ENCODE results near the gene TNFRSF11A.

Gene TNFRSF11A

DNA sequence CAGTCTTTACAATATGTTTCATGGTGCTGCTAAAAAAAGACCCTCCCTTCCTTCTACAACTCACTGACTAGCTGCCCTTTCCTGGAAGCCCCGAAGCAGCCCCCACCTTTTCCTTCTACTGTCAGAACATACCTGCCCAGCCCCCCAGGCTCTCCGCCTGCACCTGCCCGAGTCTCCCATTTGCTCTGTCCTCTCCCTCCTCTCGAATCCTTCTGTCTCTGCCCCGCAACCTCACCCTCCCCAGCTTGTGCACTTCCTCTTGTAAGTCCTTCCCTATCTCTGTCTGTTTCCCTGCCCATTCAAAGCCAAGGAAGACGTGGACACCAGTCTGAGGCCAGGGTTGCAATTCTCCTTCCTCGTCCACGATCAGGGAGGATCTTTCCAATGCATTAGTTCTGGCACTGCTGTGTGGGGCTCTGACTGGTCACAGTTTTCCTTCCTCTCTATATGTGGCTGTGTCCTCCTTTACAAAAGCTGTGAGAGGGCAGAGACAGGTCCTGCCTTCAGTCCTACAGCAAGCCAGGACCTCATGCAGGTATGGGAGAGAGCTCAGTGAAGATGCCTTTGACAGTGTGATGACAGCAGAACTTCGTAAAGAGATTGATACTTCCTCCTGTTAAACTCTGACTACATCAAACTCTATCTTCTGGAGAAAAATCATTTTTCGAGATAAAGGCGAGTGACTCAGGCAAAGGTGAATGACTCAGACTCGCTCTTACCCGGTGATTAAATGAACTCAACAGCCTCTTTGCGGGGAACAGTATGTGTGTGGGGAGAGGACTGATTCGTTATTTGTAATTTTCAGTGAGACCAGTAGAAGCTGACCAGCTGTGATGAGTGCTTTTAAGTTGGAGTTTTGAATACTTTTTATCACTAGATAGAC, 14.2 kb downstream of the TNFRSF11A start:
- CTCF ChIA-PET, result interaction anchor here (0.5 to 1.4 kb wide), 2 partner anchors 9 to 1001 kb away, joined by 4 to 7 read pairs; no protein-coding TSS in a partner anchor
- DNase-seq (ENCODE audit: low spot score), result peak; percentile 76
- H3K27ac ChIP-seq, result peak overlapping the region; percentile 39; the same call in 1 of the 2 replicates
- TF ChIP-seq, protein P1, sequence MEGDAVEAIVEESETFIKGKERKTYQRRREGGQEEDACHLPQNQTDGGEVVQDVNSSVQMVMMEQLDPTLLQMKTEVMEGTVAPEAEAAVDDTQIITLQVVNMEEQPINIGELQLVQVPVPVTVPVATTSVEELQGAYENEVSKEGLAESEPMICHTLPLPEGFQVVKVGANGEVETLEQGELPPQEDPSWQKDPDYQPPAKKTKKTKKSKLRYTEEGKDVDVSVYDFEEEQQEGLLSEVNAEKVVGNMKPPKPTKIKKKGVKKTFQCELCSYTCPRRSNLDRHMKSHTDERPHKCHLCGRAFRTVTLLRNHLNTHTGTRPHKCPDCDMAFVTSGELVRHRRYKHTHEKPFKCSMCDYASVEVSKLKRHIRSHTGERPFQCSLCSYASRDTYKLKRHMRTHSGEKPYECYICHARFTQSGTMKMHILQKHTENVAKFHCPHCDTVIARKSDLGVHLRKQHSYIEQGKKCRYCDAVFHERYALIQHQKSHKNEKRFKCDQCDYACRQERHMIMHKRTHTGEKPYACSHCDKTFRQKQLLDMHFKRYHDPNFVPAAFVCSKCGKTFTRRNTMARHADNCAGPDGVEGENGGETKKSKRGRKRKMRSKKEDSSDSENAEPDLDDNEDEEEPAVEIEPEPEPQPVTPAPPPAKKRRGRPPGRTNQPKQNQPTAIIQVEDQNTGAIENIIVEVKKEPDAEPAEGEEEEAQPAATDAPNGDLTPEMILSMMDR (conservative IDR thresholded peaks at IDR 0.05; ENCODE audit: low read depth), result no peak
- POLR2A ChIA-PET (ENCODE audit: low non-redundant PET), result interaction anchor here (0.5 kb wide), 1 partner anchor 14 kb away, joined by 3 read pairs; no protein-coding TSS in a partner anchor

DNA sequence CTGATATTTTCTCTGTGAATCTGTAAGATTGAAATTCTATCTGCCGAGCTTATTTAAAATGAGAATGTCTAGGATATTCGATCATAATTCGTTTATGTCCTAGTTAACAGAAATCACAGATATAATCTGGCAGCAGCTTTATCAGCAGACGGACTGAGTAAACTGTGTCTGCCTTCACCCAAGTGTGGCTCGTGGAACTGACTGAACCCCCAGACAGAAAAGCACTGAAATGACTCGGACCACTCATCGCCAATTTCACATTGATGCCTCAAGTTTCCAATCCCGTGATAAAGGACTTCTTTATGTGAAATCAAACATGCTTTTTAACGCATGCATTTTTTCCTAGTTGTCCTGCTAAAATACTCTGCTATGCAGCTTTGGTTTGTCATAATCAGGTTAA, 15.9 kb downstream of the TNFRSF11A start:
- ChIA-PET CTCF (interaction anchor here (0.5 to 0.9 kb wide), 2 partner anchors 210 to 642 kb away, joined by 3 read pairs; no protein-coding TSS in a partner anchor), POLR2A (ENCODE audit: low non-redundant PET) (no interaction called here)
- no peak overlapping the region for H3K27ac ChIP-seq
- no peak for DNase-seq (ENCODE audit: low spot score)
- TF ChIP-seq, protein P1 (conservative IDR thresholded peaks at IDR 0.05; ENCODE audit: low read depth), result no peak

DNA sequence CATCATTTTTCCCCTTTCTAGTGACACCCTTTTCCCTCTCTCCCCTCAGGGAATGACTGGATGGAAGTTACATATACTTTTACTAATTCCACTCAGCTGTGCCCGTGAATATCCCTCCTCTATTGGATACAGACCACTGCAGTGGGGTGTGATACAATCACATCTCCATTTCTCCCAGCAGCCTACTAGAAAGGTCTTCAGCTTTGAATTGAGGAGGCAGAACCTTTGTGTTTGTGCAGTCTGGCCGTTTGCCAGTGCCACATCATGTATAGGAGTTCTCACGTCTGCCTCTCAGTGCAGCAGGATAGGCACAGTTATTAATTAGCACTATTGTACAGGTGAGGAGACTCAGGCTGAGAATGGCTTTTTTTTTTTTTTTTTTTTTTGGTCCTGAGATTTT, 16.4 kb downstream of the TNFRSF11A start:
- H3K27ac ChIP-seq, result no peak overlapping the region
- CTCF ChIA-PET, result no interaction called here
- no peak for DNase-seq (ENCODE audit: low spot score)
- POLR2A ChIA-PET (ENCODE audit: low non-redundant PET), result no interaction called here
- TF ChIP-seq, protein P1 (conservative IDR thresholded peaks at IDR 0.05; ENCODE audit: low read depth), result no peak

DNA sequence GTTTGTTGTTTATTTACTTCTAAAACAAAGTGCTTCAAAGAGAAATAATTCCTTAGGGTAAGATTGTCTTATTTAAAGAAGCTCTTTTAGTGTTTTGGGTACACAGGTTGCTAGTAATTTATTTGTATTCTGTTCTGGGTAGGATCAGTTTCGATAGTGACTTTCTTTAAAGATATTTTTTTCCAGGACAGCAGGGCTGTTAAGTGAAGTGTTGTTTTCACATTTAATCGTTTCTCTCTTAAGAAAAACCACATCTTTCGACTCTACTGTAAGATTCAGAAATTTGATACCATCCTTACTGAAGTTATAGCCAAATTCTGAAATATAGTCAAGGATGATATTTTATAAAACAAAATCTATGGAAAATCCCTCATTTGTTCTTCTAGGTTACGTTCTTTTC, 17.8 kb downstream of the TNFRSF11A start:
- ChIA-PET POLR2A (ENCODE audit: low non-redundant PET) (no interaction called here), CTCF (no interaction called here)
- TF ChIP-seq, protein P1 (conservative IDR thresholded peaks at IDR 0.05; ENCODE audit: low read depth), result no peak
- no peak overlapping the region for H3K27ac ChIP-seq
- DNase-seq (ENCODE audit: low spot score), result no peak

DNA sequence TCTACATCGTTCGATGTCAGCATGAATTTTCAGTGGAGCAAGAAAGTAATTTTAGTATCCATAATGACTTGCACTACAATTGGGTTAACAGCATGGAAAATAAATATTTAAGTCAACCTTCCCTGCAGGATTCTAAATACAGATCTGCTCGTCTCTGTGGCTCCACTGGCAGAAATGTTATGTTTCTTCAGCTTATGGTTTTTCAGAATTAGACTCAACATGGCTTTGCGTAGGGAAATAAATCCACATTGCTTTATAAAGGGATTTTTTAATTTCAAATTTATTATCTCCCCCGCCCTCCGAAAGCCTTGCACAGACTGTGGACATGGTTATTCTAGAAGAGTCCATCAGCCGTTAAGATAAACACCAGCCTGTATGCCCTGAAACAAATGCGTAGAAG, 18.2 kb downstream of the TNFRSF11A start:
- H3K27ac ChIP-seq, result no peak overlapping the region
- TF ChIP-seq, protein P1 (conservative IDR thresholded peaks at IDR 0.05; ENCODE audit: low read depth), result no peak
- POLR2A ChIA-PET (ENCODE audit: low non-redundant PET), result no interaction called here
- CTCF ChIA-PET, result no interaction called here
- no peak for DNase-seq (ENCODE audit: low spot score)

DNA sequence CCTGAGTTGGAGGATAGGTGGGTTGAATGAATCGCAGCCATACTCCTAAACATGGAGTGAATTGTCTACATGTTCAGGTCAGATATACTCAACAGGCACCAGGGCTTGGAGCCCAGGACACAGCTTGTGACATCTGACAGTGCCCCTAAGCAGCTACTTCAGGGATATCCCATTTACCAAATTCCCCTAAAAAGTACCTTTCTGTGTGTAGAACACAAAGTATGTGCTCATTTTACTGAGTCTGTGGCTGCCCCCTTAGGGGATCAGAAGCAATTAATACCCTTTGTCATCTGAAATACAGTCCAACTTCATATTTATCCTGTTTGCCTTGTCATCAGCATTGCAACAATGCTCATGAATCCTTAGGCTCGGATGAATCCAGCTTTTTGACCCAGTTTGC, 20.8 kb downstream of the TNFRSF11A start:
- CTCF ChIA-PET, result no interaction called here
- POLR2A ChIA-PET (ENCODE audit: low non-redundant PET), result no interaction called here
- no peak for DNase-seq (ENCODE audit: low spot score)
- TF ChIP-seq, protein P1 (conservative IDR thresholded peaks at IDR 0.05; ENCODE audit: low read depth), result no peak
- no peak overlapping the region for H3K27ac ChIP-seq

Measured in RWPE1 (cell line).